Measurements from ENCODE around the gene DMXL1. TPM values are rescaled to one million over a fixed set of nuclear protein-coding genes. Genes with fewer than 3 reads are reported as not detected.

DMXL1 gene
- total and polyA plus RNA-seq, 12 donors = 5.9 to 36.5 (median 25.4) TPM

- ATAC-seq (no peak), DNase-seq (no peak)
- TF ChIP-seq, protein P1, sequence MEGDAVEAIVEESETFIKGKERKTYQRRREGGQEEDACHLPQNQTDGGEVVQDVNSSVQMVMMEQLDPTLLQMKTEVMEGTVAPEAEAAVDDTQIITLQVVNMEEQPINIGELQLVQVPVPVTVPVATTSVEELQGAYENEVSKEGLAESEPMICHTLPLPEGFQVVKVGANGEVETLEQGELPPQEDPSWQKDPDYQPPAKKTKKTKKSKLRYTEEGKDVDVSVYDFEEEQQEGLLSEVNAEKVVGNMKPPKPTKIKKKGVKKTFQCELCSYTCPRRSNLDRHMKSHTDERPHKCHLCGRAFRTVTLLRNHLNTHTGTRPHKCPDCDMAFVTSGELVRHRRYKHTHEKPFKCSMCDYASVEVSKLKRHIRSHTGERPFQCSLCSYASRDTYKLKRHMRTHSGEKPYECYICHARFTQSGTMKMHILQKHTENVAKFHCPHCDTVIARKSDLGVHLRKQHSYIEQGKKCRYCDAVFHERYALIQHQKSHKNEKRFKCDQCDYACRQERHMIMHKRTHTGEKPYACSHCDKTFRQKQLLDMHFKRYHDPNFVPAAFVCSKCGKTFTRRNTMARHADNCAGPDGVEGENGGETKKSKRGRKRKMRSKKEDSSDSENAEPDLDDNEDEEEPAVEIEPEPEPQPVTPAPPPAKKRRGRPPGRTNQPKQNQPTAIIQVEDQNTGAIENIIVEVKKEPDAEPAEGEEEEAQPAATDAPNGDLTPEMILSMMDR (IDR thresholded peaks at IDR 0.05) = no peak
- H3K27ac ChIP-seq = peak overlapping the region in 1 of 10 donors; percentile 93
- WGBS, 2 donors = 54 to 57% methylated on average over 5 of the region's 5 CpGs
- H3K4me1 ChIP-seq = peaks cover 0 to 65% (median 23%) of the 10 kb centered on the region in 9 donors
- no peaks in the 10 kb centered on the region for H3K27me3 ChIP-seq
- no peaks in the 10 kb centered on the region for H3K36me3 ChIP-seq
- peak overlapping the region in 3 of 10 donors; percentile 82 to 94 (median 82) for H3K4me3 ChIP-seq
- intact Hi-C loops (cut with DNase I) = loop anchor here in 3 of 10 donors (5.0 to 10.0 kb wide), 3 partner anchors 47 to 145 kb away; no protein-coding TSS in a partner anchor
- no peaks in the 10 kb centered on the region for H3K9me3 ChIP-seq
These were observed 199.3 kb downstream of the DMXL1 start for GRCh38 chr5:119270121-119270565.

GRCh38 chr5:119270960-119271757, 200.3 kb downstream of the DMXL1 start:
- Histone ChIP-seq H3K4me3 (peak overlapping the region in 1 of 10 donors; percentile 94), H3K9me3 (no peaks in the 10 kb centered on the region), H3K36me3 (no peaks in the 10 kb centered on the region), H3K27ac (peak overlapping the region in 1 of 10 donors; percentile 93), H3K27me3 (no peaks in the 10 kb centered on the region), H3K4me1 (peaks cover 0 to 76% (median 23%) of the 10 kb centered on the region in 9 donors)
- TF ChIP-seq, protein P1 (IDR thresholded peaks at IDR 0.05) = no peak
- WGBS, 2 donors = 63 to 79% methylated on average over 6 of the region's 6 CpGs
- intact Hi-C loops (cut with DNase I) = loop anchor here in 3 of 10 donors (5.0 to 10.0 kb wide), 3 partner anchors 46 to 144 kb away; no protein-coding TSS in a partner anchor
- DNase-seq = no peak
- no peak for ATAC-seq

DNA sequence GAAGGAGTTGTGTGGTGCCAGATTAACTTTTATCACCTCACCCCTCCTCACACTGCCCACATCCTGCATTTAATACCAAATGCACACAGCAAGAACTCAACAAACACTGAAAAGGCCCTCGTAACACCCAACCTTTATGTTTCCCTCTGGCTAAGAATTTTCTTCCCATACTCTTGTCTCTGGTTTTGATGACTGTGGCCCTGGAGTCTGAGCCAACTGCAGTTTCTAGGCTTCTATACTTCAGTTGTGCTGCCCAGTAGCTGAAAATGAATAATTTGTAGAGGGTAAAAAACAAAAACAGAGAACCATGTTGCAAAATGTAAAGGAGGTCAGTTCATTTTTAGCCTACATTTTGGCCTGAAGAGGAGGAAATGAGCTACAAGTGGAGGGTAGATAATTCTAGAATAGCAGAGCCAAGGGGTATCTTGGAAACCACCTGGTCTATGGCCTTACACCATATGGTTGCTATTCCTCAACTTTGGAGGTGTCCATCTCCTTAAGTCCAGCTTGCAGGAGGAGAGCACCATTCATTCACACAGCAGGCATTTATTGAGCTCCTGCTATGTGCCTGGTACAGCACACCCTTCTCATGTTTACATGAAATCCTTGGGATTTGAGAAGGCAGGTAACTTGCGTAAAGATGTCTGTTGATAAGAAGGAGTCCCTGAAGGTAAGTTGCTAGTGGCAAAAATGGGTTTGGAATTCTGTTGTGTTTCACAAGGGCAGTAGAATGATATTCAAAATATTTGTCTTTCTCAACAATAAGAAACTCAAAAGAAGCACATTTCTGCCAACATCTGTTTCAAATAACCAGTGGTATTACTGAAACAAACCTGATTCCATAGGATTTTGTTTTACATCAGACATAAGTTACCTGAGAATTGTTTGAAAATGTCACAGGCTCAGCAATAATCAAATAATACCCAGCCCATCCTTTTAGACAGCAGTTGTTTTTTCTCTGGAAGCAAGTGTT, 201.2 kb downstream of the DMXL1 start:
- intact Hi-C loops (cut with DNase I) = loop anchor here in 3 of 10 donors (5.0 to 10.0 kb wide), 3 partner anchors 45 to 143 kb away; no protein-coding TSS in a partner anchor
- no peak for ATAC-seq
- peaks cover 0 to 83% (median 23%) of the 10 kb centered on the region in 9 donors for H3K4me1 ChIP-seq
- no peaks in the 10 kb centered on the region for H3K36me3 ChIP-seq
- H3K4me3 ChIP-seq = peak overlapping the region in 1 of 10 donors; percentile 94
- no peaks in the 10 kb centered on the region for H3K9me3 ChIP-seq
- peak overlapping the region in 1 of 10 donors; percentile 93 for H3K27ac ChIP-seq
- TF ChIP-seq, protein P1 (IDR thresholded peaks at IDR 0.05) = no peak
- H3K27me3 ChIP-seq = no peaks in the 10 kb centered on the region
- 95% methylated on average over 2 of the region's 2 CpGs for WGBS, 2 donors
- no peak for DNase-seq

Data from heart right ventricle (tissue), 16 donors.